Brain microvascular endothelial cell (primary cell): Measurements from ENCODE around the gene RYR3.

ENCODE experiments used
- DNase-seq: peaks from one replicate; pipeline ENCODE4 v3.0.0-alpha.2; 2020
- H3K27ac ChIP-seq: fragments of 250-450 bp; sonication (Bioruptor Pico); 2 replicates; pipeline ENCODE4 v1.5.1; 2020; ENCODE audit warnings: mild to moderate bottlenecking, moderate library complexity
- H3K27me3 ChIP-seq: fragments of 250-450 bp; sonication (Bioruptor Pico); replicated peaks from 2 replicates; pipeline ENCODE4 v1.5.1; 2020; ENCODE audit warnings: mild to moderate bottlenecking
- H3K36me3 ChIP-seq: fragments of 250-450 bp; sonication (Bioruptor Pico); replicated peaks from 2 replicates; pipeline ENCODE4 v1.5.1; 2020; ENCODE audit warnings: mild to moderate bottlenecking
- H3K4me3 ChIP-seq: 2 replicates; pipeline ENCODE4 v1.5.1; 2011; ENCODE audit warnings: low read depth, mild to moderate bottlenecking, control low read depth, low read length, moderate library complexity
- CTCF ChIP-seq: IDR thresholded peaks from 2 replicates; pipeline ENCODE4 v1.5.1; 2011; ENCODE audit warnings: low read depth, mild to moderate bottlenecking, moderate library complexity, low read length, control low read depth, inconsistent platforms; ENCODE audit errors: missing control alignments
- in situ Hi-C: cut with HindIII; loops from 2 replicates; pipeline ENCODE4 v1.10.0; 2017; ENCODE audit warnings: low sequenced_read_pairs, low pct_ligation_motif_present

The RYR3 gene

GRCh38 chr15:33795070-33795469, 484.3 kb downstream of the RYR3 start:
- in situ Hi-C loops: no loop called here
- no peak for TF ChIP-seq CTCF
- Histone ChIP-seq H3K36me3 (no peaks in the 10 kb centered on the region), H3K4me3 (no peak overlapping the region), H3K27ac (no peak overlapping the region), H3K27me3 (no peaks in the 10 kb centered on the region)
- DNase-seq: no peak

- DNase-seq: no peak
- Histone ChIP-seq H3K36me3 (no peaks in the 10 kb centered on the region), H3K27ac (no peak overlapping the region), H3K27me3 (no peaks in the 10 kb centered on the region), H3K4me3 (no peak overlapping the region)
- in situ Hi-C loops: no loop called here
- TF ChIP-seq CTCF: no peak
Observed at GRCh38 chr15:33797651-33798050, 486.9 kb downstream of the RYR3 start.

GRCh38 chr15:33801954-33802353, 491.2 kb downstream of the RYR3 start:
- Histone ChIP-seq H3K27me3 (no peaks in the 10 kb centered on the region), H3K4me3 (no peak overlapping the region), H3K27ac (no peak overlapping the region), H3K36me3 (no peaks in the 10 kb centered on the region)
- in situ Hi-C loops: no loop called here
- no peak for DNase-seq
- TF ChIP-seq CTCF: no peak

GRCh38 chr15:33807665-33808064, 496.9 kb downstream of the RYR3 start:
- DNase-seq: no peak
- H3K27me3 ChIP-seq: no peaks in the 10 kb centered on the region
- in situ Hi-C loops: no loop called here
- no peaks in the 10 kb centered on the region for H3K36me3 ChIP-seq
- TF ChIP-seq CTCF: no peak
- H3K27ac ChIP-seq: no peak overlapping the region
- H3K4me3 ChIP-seq: no peak overlapping the region

- Histone ChIP-seq H3K36me3 (no peaks in the 10 kb centered on the region), H3K4me3 (no peak overlapping the region), H3K27me3 (no peaks in the 10 kb centered on the region), H3K27ac (no peak overlapping the region)
- in situ Hi-C loops: no loop called here
- no peak for DNase-seq
- no peak for TF ChIP-seq CTCF
Observed at GRCh38 chr15:33808720-33809457, 498.1 kb downstream of the RYR3 start.

- no peaks in the 10 kb centered on the region for H3K36me3 ChIP-seq
- DNase-seq: no peak
- H3K4me3 ChIP-seq: no peak overlapping the region
- H3K27me3 ChIP-seq: no peaks in the 10 kb centered on the region
- in situ Hi-C loops: no loop called here
- TF ChIP-seq CTCF: no peak
- no peak overlapping the region for H3K27ac ChIP-seq
Observed at GRCh38 chr15:33810073-33810595, 499.4 kb downstream of the RYR3 start.
